SK-N-SH (cell line): ENCODE data around the gene PARVB.

Source experiments
- EP300 ChIP-seq, 2 experiments: IDR thresholded peaks; 2 replicates each; pipeline versions ENCODE4 v1.4.0 to v1.6.1; 2012; ENCODE audit warnings: borderline replicate concordance in 1 of 2, low read depth in 1 of 2, low read length in 1 of 2
- GATA2 ChIP-seq: sonication (generic); formaldehyde crosslinking; IDR thresholded peaks from 2 replicates; pipeline ENCODE4 v1.5.0; 2020; ENCODE audit warnings: mild to moderate bottlenecking, missing genetic modification reagents
- SIN3A ChIP-seq: IDR thresholded peaks from 2 replicates; pipeline ENCODE4 v1.6.1; 2012; ENCODE audit warnings: low read depth, mild to moderate bottlenecking, low read length, moderate library complexity, borderline replicate concordance
- TF ChIP-seq, protein P1 (sequence below): fragments of 200-600 bp; sonication (generic); IDR thresholded peaks from 2 replicates; pipeline ENCODE4 v1.6.1; 2017; ENCODE audit warnings: antibody characterized with exemption, mild to moderate bottlenecking, moderate library complexity
- TF ChIP-seq, protein P2 (sequence below): IDR thresholded peaks from 2 replicates; pipeline ENCODE4 v1.4.0; 2012; ENCODE audit warnings: low read depth

DNA sequence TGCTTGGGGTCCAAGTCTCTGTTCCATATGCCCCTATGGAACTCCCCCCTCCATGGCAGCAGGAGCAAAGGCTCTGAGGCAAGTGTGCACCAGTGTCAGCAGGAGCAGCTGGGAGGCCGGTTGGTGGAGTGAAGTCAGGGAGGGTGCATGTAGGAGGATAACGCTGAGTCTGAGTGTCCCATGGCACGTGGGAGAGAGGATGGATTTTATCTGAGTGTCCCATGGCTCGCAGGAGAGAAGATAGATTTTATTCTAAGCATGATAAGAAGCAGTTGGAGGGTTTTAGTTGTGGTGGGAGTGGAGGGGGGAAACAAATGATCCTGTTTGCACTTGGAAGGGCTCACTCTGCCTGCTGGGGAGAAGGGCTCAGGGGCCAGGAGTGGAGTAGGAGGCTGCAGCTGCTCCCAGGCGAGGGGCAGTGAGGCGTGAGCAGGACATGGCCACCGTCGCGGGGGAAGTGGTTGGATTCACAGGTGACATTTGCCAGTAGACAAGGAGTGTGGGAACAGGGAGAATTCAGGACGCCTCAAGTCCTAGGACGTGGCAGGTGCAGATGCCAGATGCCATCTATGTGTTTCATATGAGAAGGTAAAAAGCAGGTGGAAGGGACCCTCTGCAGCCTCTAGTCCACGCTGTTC lies 123.0 kb downstream of the PARVB start:
- TF ChIP-seq, protein P1, sequence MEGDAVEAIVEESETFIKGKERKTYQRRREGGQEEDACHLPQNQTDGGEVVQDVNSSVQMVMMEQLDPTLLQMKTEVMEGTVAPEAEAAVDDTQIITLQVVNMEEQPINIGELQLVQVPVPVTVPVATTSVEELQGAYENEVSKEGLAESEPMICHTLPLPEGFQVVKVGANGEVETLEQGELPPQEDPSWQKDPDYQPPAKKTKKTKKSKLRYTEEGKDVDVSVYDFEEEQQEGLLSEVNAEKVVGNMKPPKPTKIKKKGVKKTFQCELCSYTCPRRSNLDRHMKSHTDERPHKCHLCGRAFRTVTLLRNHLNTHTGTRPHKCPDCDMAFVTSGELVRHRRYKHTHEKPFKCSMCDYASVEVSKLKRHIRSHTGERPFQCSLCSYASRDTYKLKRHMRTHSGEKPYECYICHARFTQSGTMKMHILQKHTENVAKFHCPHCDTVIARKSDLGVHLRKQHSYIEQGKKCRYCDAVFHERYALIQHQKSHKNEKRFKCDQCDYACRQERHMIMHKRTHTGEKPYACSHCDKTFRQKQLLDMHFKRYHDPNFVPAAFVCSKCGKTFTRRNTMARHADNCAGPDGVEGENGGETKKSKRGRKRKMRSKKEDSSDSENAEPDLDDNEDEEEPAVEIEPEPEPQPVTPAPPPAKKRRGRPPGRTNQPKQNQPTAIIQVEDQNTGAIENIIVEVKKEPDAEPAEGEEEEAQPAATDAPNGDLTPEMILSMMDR: no peak
- no peak for TF ChIP-seq EP300 (IDR thresholded peaks at IDR 0.05; ENCODE audit: borderline replicate concordance in 1 of 2, low read depth in 1 of 2, low read length in 1 of 2)
- TF ChIP-seq SIN3A: no peak
- no peak for TF ChIP-seq GATA2
- TF ChIP-seq, protein P2, sequence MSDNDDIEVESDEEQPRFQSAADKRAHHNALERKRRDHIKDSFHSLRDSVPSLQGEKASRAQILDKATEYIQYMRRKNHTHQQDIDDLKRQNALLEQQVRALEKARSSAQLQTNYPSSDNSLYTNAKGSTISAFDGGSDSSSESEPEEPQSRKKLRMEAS: no peak
